ENCODE data around the gene SYT3. TPM values are rescaled to one million over a fixed set of nuclear protein-coding genes. Genes with fewer than 3 reads are reported as not detected.

SYT3 gene
- total and polyA plus RNA-seq, 4 donors = not detected

DNA sequence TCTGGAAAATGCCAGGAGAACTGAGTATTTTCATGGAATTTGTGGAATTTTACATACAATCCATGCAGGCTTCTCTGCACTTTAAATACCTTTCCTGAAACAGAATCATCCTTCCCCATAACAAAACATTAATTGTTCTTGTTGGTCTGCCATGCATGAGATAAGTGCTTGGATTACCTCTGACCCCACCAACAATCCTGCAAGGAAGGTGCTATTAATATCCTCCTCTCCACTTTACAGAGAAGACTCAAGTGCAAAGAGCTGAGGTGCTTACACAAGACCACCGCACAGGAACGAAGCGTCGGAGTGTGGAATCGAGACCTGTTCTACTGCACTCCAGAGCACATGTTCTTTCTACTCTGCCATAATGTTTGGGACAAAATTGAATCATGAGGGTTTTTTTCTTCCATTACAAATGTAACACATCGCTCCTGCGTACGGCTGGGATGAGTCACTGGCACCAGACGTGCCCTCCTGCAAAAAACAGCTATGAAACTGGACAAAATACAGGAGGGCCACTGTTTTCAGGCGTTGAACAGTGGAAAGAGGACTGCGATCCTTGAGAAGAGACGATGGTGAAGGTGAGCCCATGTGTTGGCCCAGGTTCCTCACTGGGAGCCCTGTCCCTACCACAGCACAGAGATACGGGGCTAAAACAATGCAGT is 58.6 kb downstream of the SYT3 start:
- no peak overlapping the region for H3K4me3 ChIP-seq (ENCODE audit: low read depth in 1 of 3, low read length in 3 of 3)
- no peaks in the 10 kb centered on the region for H3K9me3 ChIP-seq (ENCODE audit: control insufficient read depth in 4 of 4, low read length in 3 of 4)
- TF ChIP-seq HNF4G (IDR thresholded peaks at IDR 0.05) = no peak
- TF ChIP-seq TAF1 (conservative IDR thresholded peaks at IDR 0.05) = no peak
- TF ChIP-seq, protein P1, sequence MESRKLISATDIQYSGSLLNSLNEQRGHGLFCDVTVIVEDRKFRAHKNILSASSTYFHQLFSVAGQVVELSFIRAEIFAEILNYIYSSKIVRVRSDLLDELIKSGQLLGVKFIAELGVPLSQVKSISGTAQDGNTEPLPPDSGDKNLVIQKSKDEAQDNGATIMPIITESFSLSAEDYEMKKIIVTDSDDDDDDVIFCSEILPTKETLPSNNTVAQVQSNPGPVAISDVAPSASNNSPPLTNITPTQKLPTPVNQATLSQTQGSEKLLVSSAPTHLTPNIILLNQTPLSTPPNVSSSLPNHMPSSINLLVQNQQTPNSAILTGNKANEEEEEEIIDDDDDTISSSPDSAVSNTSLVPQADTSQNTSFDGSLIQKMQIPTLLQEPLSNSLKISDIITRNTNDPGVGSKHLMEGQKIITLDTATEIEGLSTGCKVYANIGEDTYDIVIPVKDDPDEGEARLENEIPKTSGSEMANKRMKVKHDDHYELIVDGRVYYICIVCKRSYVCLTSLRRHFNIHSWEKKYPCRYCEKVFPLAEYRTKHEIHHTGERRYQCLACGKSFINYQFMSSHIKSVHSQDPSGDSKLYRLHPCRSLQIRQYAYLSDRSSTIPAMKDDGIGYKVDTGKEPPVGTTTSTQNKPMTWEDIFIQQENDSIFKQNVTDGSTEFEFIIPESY (IDR thresholded peaks at IDR 0.05) = no peak
- no peak for TF ChIP-seq EGR1 (IDR thresholded peaks at IDR 0.05; ENCODE audit: low read depth in 2 of 2)
- TF ChIP-seq, protein P2, sequence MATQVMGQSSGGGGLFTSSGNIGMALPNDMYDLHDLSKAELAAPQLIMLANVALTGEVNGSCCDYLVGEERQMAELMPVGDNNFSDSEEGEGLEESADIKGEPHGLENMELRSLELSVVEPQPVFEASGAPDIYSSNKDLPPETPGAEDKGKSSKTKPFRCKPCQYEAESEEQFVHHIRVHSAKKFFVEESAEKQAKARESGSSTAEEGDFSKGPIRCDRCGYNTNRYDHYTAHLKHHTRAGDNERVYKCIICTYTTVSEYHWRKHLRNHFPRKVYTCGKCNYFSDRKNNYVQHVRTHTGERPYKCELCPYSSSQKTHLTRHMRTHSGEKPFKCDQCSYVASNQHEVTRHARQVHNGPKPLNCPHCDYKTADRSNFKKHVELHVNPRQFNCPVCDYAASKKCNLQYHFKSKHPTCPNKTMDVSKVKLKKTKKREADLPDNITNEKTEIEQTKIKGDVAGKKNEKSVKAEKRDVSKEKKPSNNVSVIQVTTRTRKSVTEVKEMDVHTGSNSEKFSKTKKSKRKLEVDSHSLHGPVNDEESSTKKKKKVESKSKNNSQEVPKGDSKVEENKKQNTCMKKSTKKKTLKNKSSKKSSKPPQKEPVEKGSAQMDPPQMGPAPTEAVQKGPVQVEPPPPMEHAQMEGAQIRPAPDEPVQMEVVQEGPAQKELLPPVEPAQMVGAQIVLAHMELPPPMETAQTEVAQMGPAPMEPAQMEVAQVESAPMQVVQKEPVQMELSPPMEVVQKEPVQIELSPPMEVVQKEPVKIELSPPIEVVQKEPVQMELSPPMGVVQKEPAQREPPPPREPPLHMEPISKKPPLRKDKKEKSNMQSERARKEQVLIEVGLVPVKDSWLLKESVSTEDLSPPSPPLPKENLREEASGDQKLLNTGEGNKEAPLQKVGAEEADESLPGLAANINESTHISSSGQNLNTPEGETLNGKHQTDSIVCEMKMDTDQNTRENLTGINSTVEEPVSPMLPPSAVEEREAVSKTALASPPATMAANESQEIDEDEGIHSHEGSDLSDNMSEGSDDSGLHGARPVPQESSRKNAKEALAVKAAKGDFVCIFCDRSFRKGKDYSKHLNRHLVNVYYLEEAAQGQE (IDR thresholded peaks at IDR 0.05) = no peak
- TF ChIP-seq FOXA2 (IDR thresholded peaks at IDR 0.05) = no peak
- TF ChIP-seq, protein P3, sequence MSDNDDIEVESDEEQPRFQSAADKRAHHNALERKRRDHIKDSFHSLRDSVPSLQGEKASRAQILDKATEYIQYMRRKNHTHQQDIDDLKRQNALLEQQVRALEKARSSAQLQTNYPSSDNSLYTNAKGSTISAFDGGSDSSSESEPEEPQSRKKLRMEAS (IDR thresholded peaks at IDR 0.05) = no peak
- no peak for TF ChIP-seq NR2F2 (IDR thresholded peaks at IDR 0.05)
- no peak for TF ChIP-seq RXRA (IDR thresholded peaks at IDR 0.05)
- TF ChIP-seq, protein P4, sequence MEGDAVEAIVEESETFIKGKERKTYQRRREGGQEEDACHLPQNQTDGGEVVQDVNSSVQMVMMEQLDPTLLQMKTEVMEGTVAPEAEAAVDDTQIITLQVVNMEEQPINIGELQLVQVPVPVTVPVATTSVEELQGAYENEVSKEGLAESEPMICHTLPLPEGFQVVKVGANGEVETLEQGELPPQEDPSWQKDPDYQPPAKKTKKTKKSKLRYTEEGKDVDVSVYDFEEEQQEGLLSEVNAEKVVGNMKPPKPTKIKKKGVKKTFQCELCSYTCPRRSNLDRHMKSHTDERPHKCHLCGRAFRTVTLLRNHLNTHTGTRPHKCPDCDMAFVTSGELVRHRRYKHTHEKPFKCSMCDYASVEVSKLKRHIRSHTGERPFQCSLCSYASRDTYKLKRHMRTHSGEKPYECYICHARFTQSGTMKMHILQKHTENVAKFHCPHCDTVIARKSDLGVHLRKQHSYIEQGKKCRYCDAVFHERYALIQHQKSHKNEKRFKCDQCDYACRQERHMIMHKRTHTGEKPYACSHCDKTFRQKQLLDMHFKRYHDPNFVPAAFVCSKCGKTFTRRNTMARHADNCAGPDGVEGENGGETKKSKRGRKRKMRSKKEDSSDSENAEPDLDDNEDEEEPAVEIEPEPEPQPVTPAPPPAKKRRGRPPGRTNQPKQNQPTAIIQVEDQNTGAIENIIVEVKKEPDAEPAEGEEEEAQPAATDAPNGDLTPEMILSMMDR (IDR thresholded peaks at IDR 0.05; ENCODE audit: low read depth, low read length, missing input control) = no peak
- TF ChIP-seq SP1 (IDR thresholded peaks at IDR 0.05) = no peak
- no peak for TF ChIP-seq RAD21 (IDR thresholded peaks at IDR 0.05)
- no peak for TF ChIP-seq JUND (IDR thresholded peaks at IDR 0.05)
- TF ChIP-seq HNF4A (conservative IDR thresholded peaks at IDR 0.05) = no peak
- TF ChIP-seq FOXA1 (IDR thresholded peaks at IDR 0.05) = no peak
- TF ChIP-seq, protein P5, sequence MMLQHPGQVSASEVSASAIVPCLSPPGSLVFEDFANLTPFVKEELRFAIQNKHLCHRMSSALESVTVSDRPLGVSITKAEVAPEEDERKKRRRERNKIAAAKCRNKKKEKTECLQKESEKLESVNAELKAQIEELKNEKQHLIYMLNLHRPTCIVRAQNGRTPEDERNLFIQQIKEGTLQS (IDR thresholded peaks at IDR 0.05) = no peak
- TF ChIP-seq YY1 (IDR thresholded peaks at IDR 0.05) = no peak
- no peak for TF ChIP-seq GABPA (IDR thresholded peaks at IDR 0.05 in 1 of 2, conservative IDR thresholded peaks at IDR 0.05 in 1 of 2)
- H3K27ac ChIP-seq (ENCODE audit: low read depth in 1 of 2, low read length in 2 of 2) = no peak overlapping the region
- no peak overlapping the region for H3K9ac ChIP-seq (ENCODE audit: low read depth in 1 of 2, low read length in 2 of 2)
- H3K27me3 ChIP-seq (ENCODE audit: control insufficient read depth in 4 of 4, insufficient read depth in 4 of 4, low read length in 3 of 4) = no peaks in the 10 kb centered on the region
- no peak for DNase-seq (ENCODE audit: low spot score)
- no peaks in the 10 kb centered on the region for H3K4me1 ChIP-seq (ENCODE audit: control insufficient read depth in 4 of 4, insufficient read depth in 4 of 4, low read length in 3 of 4)
- 84% methylated on average over 13 of the region's 13 CpGs for WGBS
- H3K36me3 ChIP-seq (ENCODE audit: control insufficient read depth in 4 of 4, insufficient read depth in 3 of 4, low read depth in 1 of 4, low read length in 3 of 4) = no peaks in the 10 kb centered on the region
